ENCODE measurements around the gene ATP1A1.

Gene ATP1A1

DNA sequence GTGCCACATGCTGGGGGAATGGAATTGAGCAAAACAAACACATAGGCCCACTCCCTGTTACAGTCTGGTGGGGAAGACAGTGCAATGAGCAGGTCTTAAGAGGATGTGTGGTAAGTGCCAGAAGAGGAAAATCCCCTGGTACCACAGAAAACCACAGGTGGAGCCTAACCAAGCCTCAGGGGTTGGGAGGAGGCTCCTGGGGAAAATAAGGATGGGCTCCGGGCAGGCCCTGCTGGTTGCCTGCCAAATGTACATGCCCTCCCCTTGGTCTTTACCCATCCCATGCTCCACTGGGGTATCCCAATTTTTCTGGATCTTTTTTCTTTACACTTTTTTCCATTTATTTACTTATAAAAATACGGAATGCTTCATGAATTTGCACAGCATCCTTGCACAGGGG is 40.4 kb downstream of the ATP1A1 start:
- no peak for ATAC-seq
- TF ChIP-seq TSHZ2 (CRISPR knock-in tag; IDR thresholded peaks at IDR 0.05) (no peak), ZC3H10 (CRISPR knock-in tag; IDR thresholded peaks at IDR 0.05) (no peak), GLIS3 (CRISPR knock-in tag; IDR thresholded peaks at IDR 0.05) (no peak), CREB5 (CRISPR knock-in tag; IDR thresholded peaks at IDR 0.05; ENCODE audit: low read depth) (no peak), CSDC2 (CRISPR knock-in tag; IDR thresholded peaks at IDR 0.05) (no peak), RARB (CRISPR knock-in tag; IDR thresholded peaks at IDR 0.05) (no peak), ZFP30 (CRISPR knock-in tag; IDR thresholded peaks at IDR 0.05) (no peak), PPARA (CRISPR knock-in tag; IDR thresholded peaks at IDR 0.05; ENCODE audit: borderline replicate concordance) (no peak), CSRNP3 (CRISPR knock-in tag; IDR thresholded peaks at IDR 0.05) (no peak), ZFP3 (CRISPR knock-in tag; IDR thresholded peaks at IDR 0.05) (no peak), ISL1 (CRISPR knock-in tag; IDR thresholded peaks at IDR 0.05) (no peak)

DNA sequence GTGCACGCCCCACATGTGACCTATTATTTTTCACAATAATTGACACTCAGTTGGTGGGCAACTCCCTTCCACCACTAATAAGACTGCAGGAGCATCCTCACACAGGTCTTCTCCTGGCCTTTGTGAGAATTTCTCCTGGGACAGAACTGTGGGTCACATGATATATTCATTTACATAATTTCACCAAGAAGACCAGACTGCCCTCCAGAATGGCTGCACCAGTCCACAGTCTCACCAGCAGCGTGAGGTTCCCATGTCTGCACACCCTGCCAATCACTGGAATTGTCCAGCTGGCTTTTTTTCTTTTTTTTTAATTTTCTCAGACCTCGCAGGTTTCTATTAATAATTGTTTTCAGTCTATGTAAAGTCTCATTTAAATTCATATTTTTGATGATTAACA is 41.3 kb downstream of the ATP1A1 start:
- no peak for TF ChIP-seq TCF4 (CRISPR knock-in tag; IDR thresholded peaks at IDR 0.05; ENCODE audit: borderline replicate concordance)
- TF ChIP-seq, protein P1, sequence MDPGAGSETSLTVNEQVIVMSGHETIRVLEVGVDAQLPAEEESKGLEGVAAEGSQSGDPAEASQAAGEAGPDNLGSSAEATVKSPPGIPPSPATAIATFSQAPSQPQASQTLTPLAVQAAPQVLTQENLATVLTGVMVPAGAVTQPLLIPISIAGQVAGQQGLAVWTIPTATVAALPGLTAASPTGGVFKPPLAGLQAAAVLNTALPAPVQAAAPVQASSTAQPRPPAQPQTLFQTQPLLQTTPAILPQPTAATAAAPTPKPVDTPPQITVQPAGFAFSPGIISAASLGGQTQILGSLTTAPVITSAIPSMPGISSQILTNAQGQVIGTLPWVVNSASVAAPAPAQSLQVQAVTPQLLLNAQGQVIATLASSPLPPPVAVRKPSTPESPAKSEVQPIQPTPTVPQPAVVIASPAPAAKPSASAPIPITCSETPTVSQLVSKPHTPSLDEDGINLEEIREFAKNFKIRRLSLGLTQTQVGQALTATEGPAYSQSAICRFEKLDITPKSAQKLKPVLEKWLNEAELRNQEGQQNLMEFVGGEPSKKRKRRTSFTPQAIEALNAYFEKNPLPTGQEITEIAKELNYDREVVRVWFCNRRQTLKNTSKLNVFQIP (CRISPR knock-in tag; IDR thresholded peaks at IDR 0.05; ENCODE audit: borderline replicate concordance, low read depth), result no peak
- no peak for TF ChIP-seq ISL1 (CRISPR knock-in tag; IDR thresholded peaks at IDR 0.05)
- no peak for TF ChIP-seq BACH2 (CRISPR knock-in tag; IDR thresholded peaks at IDR 0.05; ENCODE audit: borderline replicate concordance)
- TF ChIP-seq GLIS3 (CRISPR knock-in tag; IDR thresholded peaks at IDR 0.05), result no peak
- TF ChIP-seq ARNTL (CRISPR knock-in tag; IDR thresholded peaks at IDR 0.05; ENCODE audit: borderline replicate concordance, low read depth), result no peak
- TF ChIP-seq TOX (CRISPR knock-in tag; IDR thresholded peaks at IDR 0.05; ENCODE audit: borderline replicate concordance), result no peak
- no peak for ATAC-seq

GRCh38 chr1:116415200-116415698 is 42.2 kb downstream of the ATP1A1 start:
- no peak for ATAC-seq
- TF ChIP-seq ISL1 (CRISPR knock-in tag; IDR thresholded peaks at IDR 0.05), result no peak
- TF ChIP-seq, protein P2, sequence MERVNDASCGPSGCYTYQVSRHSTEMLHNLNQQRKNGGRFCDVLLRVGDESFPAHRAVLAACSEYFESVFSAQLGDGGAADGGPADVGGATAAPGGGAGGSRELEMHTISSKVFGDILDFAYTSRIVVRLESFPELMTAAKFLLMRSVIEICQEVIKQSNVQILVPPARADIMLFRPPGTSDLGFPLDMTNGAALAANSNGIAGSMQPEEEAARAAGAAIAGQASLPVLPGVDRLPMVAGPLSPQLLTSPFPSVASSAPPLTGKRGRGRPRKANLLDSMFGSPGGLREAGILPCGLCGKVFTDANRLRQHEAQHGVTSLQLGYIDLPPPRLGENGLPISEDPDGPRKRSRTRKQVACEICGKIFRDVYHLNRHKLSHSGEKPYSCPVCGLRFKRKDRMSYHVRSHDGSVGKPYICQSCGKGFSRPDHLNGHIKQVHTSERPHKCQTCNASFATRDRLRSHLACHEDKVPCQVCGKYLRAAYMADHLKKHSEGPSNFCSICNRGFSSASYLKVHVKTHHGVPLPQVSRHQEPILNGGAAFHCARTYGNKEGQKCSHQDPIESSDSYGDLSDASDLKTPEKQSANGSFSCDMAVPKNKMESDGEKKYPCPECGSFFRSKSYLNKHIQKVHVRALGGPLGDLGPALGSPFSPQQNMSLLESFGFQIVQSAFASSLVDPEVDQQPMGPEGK (CRISPR knock-in tag; IDR thresholded peaks at IDR 0.05; ENCODE audit: borderline replicate concordance), result no peak
- no peak for TF ChIP-seq ZNF8 (CRISPR knock-in tag; IDR thresholded peaks at IDR 0.05)
- no peak for TF ChIP-seq ZFP3 (CRISPR knock-in tag; IDR thresholded peaks at IDR 0.05)
- no peak for TF ChIP-seq ZC3H10 (CRISPR knock-in tag; IDR thresholded peaks at IDR 0.05)
- no peak for TF ChIP-seq CREB5 (CRISPR knock-in tag; IDR thresholded peaks at IDR 0.05; ENCODE audit: low read depth)
- no peak for TF ChIP-seq BACH2 (CRISPR knock-in tag; IDR thresholded peaks at IDR 0.05; ENCODE audit: borderline replicate concordance)
- TF ChIP-seq GLIS3 (CRISPR knock-in tag; IDR thresholded peaks at IDR 0.05), result no peak
- no peak for TF ChIP-seq CSRNP3 (CRISPR knock-in tag; IDR thresholded peaks at IDR 0.05)
- no peak for TF ChIP-seq OSR1 (CRISPR knock-in tag; IDR thresholded peaks at IDR 0.05)
- TF ChIP-seq ARNTL (CRISPR knock-in tag; IDR thresholded peaks at IDR 0.05; ENCODE audit: borderline replicate concordance, low read depth), result no peak
- no peak for TF ChIP-seq ZNF565 (CRISPR knock-in tag; conservative IDR thresholded peaks at IDR 0.05; ENCODE audit: low read depth)
- TF ChIP-seq SNAI2 (CRISPR knock-in tag; IDR thresholded peaks at IDR 0.05), result no peak
- TF ChIP-seq, protein P1 (CRISPR knock-in tag; IDR thresholded peaks at IDR 0.05; ENCODE audit: borderline replicate concordance, low read depth), result no peak
- no peak for TF ChIP-seq ZNF70 (CRISPR knock-in tag; IDR thresholded peaks at IDR 0.05)
- no peak for TF ChIP-seq CSDC2 (CRISPR knock-in tag; IDR thresholded peaks at IDR 0.05)
